HEK293T (cell line): ENCODE measurements around the gene CC2D2A.

Experiments used
- CTCF ChIA-PET: fragments of 350-600 bp; formaldehyde crosslinking; extraction: SDS; loops from one replicate; lab custom pipeline; 2021; ENCODE audit warnings: antibody characterized with exemption, inconsistent platforms; lab: Yijun Ruan, JAX
- POLR2A ChIA-PET: fragments of 350-600 bp; formaldehyde crosslinking; extraction: SDS; loops from one replicate; lab custom pipeline; 2020; ENCODE audit warnings: antibody characterized with exemption, inconsistent platforms; lab: Yijun Ruan, JAX
- DNase-seq: peaks from one replicate; pipeline ENCODE4 v3.0.0; 2012; ENCODE audit warnings: mixed read lengths; ENCODE audit errors: extremely low spot score
- ARNT ChIP-seq: fragments of 450-650 bp; IDR thresholded peaks from 2 replicates; pipeline ENCODE4 v1.6.1; 2017; ENCODE audit warnings: mild to moderate bottlenecking
- BHLHE40 ChIP-seq: fragments of 450-650 bp; IDR thresholded peaks from 2 replicates; pipeline ENCODE4 v1.6.1; 2016; ENCODE audit warnings: mild to moderate bottlenecking, moderate library complexity, borderline replicate concordance
- CTBP1 ChIP-seq: fragments of 450-650 bp; IDR thresholded peaks from 2 replicates; pipeline ENCODE4 v1.6.1; 2016; ENCODE audit warnings: borderline replicate concordance
- ELF4 ChIP-seq: fragments of 450-650 bp; IDR thresholded peaks from 2 replicates; pipeline ENCODE4 v1.6.1; 2017; ENCODE audit warnings: antibody characterized with exemption
- FOXA1 ChIP-seq: fragments of 450-650 bp; IDR thresholded peaks from 2 replicates; pipeline ENCODE4 v1.6.1; 2016; ENCODE audit warnings: mild to moderate bottlenecking
- FOXK2 ChIP-seq: fragments of 450-650 bp; IDR thresholded peaks from 2 replicates; pipeline ENCODE4 v1.6.1; 2016; ENCODE audit warnings: mild to moderate bottlenecking
- FOXM1 ChIP-seq: fragments of 450-650 bp; IDR thresholded peaks from 2 replicates; pipeline ENCODE4 v1.6.1; 2017; ENCODE audit warnings: mild to moderate bottlenecking, borderline replicate concordance
- HDGF ChIP-seq: fragments of 450-650 bp; IDR thresholded peaks from 2 replicates; pipeline ENCODE4 v1.6.1; 2017; ENCODE audit warnings: antibody characterized with exemption, borderline replicate concordance
- L3MBTL2 ChIP-seq: fragments of 450-650 bp; conservative IDR thresholded peaks from 2 replicates; pipeline ENCODE4 v1.6.1; 2016; ENCODE audit warnings: mild to moderate bottlenecking
- LEF1 ChIP-seq: fragments of 450-650 bp; IDR thresholded peaks from 2 replicates; pipeline ENCODE4 v1.6.1; 2017; ENCODE audit warnings: mild to moderate bottlenecking, borderline replicate concordance
- NFRKB ChIP-seq: fragments of 450-650 bp; IDR thresholded peaks from 2 replicates; pipeline ENCODE4 v1.6.1; 2016; ENCODE audit warnings: mild to moderate bottlenecking, moderate library complexity
- SP1 ChIP-seq: fragments of 450-650 bp; IDR thresholded peaks from 2 replicates; pipeline ENCODE4 v1.6.1; 2017
- SUZ12 ChIP-seq: fragments of 450-650 bp; IDR thresholded peaks from 2 replicates; pipeline ENCODE4 v1.6.1; 2016; ENCODE audit warnings: mild to moderate bottlenecking
- TARDBP ChIP-seq: fragments of 450-650 bp; IDR thresholded peaks from 2 replicates; pipeline ENCODE4 v1.6.1; 2016
- ZNF384 ChIP-seq: fragments of 450-650 bp; IDR thresholded peaks from 2 replicates; pipeline ENCODE4 v1.6.1; 2016
- TF ChIP-seq, protein P1 (sequence below): fragments of 450-650 bp; IDR thresholded peaks from 2 replicates; pipeline ENCODE4 v1.6.1; 2016

The CC2D2A gene

DNA sequence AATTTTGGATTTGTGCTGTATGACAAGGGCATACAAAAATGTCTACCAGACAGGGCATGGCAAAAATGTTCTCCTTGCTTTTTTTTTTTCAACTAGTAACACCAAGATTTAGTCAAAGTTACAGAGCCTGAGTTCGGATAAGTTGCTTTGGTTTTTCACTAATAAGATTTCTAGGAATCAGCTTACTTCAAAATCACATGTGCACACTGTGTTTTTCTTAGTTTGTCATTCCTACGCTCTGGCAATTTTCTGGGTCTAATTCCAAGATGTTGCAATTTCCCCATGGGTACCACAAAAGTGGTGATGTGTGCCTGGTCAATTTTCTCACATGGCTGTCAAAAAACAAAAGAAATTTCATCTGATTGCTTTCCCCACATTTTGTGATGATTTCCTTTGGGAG lies 35.6 kb upstream of the CC2D2A start:
- TF ChIP-seq ZNF384 (no peak), BHLHE40 (no peak)
- ChIA-PET POLR2A (no interaction called here), CTCF (no interaction called here)
- DNase-seq = no peak

DNA sequence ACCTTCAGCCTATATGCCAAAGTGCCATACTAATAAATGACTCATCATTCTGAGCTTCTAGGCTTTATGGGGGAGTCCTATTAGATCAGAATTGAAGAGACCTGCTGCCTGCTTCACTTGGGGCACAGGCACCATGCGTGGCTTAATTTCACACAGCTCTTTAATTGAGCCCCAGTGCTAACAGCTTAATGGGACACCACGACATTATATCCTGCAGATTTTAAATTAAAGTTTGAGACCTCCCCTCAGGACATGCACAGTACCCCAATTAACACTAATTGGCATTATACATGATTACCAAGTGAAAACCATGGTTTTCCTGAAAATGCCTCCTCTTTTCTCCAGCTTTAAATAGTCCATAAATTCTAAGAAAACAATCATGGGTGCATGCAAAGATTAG lies 35.0 kb upstream of the CC2D2A start:
- ChIA-PET POLR2A (no interaction called here), CTCF (no interaction called here)
- TF ChIP-seq ARNT (no peak), ELF4 (no peak), LEF1 (no peak), FOXK2 (no peak), SP1 (no peak)
- DNase-seq = no peak

DNA sequence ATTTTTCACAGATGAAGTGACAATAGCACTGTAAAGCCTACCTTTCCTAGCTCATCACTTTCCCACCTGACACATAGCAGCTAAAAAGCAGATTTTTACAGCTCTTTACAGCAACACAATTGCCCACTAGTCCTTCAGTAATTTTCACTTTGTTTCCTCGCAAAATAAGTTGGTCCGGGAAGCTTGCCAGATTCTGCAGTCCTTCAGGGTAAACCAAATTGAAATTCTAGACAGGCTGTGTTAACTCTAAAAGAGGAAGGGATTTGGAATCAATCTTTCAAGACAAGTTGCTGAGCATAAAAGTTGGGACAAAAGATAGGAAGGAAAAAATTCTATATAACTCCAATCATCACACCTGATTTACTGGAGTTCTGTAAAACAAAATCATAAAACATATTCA lies 33.2 kb upstream of the CC2D2A start:
- POLR2A ChIA-PET = no interaction called here
- DNase-seq = no peak
- CTCF ChIA-PET = no interaction called here
- no peak for TF ChIP-seq ARNT

DNA sequence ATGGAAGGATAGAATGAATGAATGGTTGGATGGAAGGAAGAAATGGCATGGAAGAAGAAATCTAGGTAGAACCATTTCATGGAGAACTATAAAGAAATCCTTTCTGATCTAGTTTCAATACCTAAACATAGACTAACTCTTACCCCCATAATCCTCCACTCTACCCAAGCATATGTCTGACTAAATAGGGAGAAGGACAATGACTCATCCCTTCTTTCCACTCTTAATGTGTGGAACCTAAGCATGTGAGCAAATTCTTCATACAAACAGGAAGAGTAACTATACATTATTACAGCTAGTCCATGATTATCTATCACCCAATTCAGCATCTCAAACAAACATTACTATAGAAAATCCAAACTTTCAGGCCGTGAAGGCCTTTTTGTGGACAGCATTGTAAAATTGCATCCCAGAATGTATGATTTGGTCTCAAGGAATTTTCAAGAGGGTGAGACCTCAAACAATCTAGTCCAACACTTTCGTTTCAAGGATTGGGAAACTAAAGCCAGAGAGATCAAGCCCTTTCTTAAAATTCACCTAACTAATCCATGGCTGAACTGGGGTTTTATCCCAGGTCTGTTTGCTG lies 30.6 kb upstream of the CC2D2A start:
- TF ChIP-seq SP1 = no peak
- no peak for TF ChIP-seq LEF1
- no peak for TF ChIP-seq BHLHE40
- no peak for TF ChIP-seq FOXK2
- no peak for TF ChIP-seq NFRKB
- no peak for TF ChIP-seq FOXM1
- no peak for TF ChIP-seq SUZ12
- TF ChIP-seq ARNT = no peak
- no peak for TF ChIP-seq HDGF
- TF ChIP-seq CTBP1 = no peak
- no peak for TF ChIP-seq ELF4
- no peak for TF ChIP-seq FOXA1
- no peak for TF ChIP-seq L3MBTL2
- no peak for TF ChIP-seq ZNF384
- CTCF ChIA-PET = no interaction called here
- POLR2A ChIA-PET = no interaction called here
- DNase-seq = no peak

DNA sequence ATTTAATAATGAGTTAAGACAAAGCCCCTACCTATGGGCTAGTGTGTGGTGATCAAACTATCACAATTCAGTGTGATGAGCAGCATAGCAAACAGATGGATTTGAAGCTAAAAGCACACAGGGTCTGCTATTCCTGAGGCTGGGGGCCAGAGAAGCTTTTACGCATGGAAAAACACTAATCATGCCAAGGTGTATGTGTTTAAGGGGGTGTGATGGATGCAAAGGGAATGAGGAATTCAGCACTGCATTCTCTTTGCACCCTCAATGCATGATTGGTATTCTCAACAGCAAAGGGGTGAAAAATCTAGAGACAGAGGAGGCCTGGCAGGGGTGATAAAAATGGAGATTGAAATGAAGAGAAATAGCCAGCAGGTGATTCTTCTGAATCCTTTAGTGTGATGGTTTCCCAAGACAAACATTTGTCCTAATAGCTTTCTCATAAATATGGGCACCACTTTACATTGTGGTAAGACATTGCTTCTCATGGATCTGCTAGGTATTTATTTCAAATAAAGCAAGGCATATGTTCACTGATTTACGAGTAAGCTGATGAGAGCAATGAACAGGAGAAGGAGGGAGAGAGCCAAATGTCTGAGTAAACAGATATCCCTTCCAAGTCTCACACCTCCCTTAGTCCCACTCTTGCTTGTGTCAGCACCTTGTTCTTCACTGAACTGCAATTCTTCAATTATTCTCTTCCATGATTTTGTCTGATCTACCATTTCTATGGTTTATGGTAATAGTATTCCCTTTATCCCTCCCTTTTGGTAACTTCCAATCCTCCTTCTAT lies 26.1 kb upstream of the CC2D2A start:
- no peak for DNase-seq
- CTCF ChIA-PET = interaction anchor here (0.6 kb wide), 1 partner anchor 1140 kb away, joined by 3 read pairs; no protein-coding TSS in a partner anchor
- POLR2A ChIA-PET = no interaction called here
- no peak for TF ChIP-seq FOXM1
- TF ChIP-seq CTBP1 = no peak
- TF ChIP-seq, protein P1, sequence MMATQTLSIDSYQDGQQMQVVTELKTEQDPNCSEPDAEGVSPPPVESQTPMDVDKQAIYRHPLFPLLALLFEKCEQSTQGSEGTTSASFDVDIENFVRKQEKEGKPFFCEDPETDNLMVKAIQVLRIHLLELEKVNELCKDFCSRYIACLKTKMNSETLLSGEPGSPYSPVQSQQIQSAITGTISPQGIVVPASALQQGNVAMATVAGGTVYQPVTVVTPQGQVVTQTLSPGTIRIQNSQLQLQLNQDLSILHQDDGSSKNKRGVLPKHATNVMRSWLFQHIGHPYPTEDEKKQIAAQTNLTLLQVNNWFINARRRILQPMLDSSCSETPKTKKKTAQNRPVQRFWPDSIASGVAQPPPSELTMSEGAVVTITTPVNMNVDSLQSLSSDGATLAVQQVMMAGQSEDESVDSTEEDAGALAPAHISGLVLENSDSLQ = no peak
- no peak for TF ChIP-seq BHLHE40
- TF ChIP-seq ZNF384 = no peak
- no peak for TF ChIP-seq TARDBP

DNA sequence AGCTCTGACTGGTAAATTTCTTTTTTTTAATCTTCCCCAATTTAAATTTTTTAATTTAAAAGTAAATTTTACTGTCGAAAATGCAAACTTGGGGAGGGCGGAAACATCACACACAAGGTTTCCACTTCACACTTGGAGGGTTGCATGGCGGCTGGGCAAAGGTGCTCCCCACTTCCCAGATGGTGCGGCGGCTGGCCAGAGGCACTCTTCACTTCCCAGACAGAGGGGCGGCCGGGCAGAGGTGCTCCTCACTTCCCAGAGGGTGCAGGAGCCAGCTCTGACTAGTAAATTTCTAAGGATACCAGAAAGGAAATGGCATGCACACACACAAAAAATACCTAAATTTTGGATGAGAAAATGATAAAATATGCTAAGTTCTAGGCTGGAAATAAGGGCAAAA lies 25.4 kb upstream of the CC2D2A start:
- DNase-seq = no peak
- ChIA-PET POLR2A (no interaction called here), CTCF (no interaction called here)
- TF ChIP-seq ARNT = no peak
- no peak for TF ChIP-seq FOXK2
- TF ChIP-seq SUZ12 = no peak
- TF ChIP-seq HDGF = no peak
- no peak for TF ChIP-seq L3MBTL2
- no peak for TF ChIP-seq SP1
- TF ChIP-seq LEF1 = no peak
- TF ChIP-seq FOXA1 = no peak
- no peak for TF ChIP-seq ELF4
- TF ChIP-seq, protein P1 = no peak
- no peak for TF ChIP-seq ZNF384
- no peak for TF ChIP-seq TARDBP
- TF ChIP-seq BHLHE40 = no peak

DNA sequence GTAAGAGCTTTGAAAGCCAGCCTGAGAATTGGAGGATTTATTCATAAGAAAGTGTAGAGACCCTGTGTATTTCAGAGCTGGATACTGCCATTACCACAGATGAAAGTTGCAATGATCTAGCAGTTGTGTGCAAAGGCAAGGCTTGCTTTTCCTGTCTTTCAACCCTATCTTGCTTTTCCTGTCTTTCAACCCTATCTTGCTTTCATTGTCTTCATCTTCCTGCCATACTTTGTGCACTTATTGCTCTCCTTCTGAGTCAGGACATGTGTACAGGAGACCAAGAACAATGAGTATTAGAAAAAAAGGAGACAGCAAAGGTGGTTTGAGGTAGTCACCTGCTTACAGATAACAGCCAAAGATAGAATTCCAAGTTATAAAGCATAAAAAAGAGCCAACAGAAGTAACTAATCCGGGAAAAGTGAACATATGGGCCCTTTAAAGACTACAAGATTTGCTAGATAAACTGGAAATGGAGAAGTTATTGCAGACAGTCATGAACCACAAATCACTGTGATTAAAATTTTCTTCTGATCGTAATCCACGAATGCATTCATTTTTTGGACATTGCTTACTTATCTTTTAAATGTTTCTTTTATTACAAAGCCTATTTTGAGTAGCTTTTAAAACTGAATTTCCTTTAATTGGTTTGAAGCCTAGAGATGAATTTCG lies 24.7 kb upstream of the CC2D2A start:
- DNase-seq = no peak
- ChIA-PET POLR2A (no interaction called here), CTCF (no interaction called here)
- TF ChIP-seq HDGF (no peak), SP1 (no peak), FOXM1 (no peak), TARDBP (no peak), ZNF384 (no peak), ELF4 (no peak), ARNT (no peak)
